Endothelial cell (in vitro differentiated cells): ENCODE data around the gene SH3D19. TPM values are rescaled to one million over a fixed set of nuclear protein-coding genes. Genes with fewer than 3 reads are reported as not detected.
"Not testable (repeated sequence)": the region's sequence is repeated elsewhere in the genome, so short reads cannot be mapped to it uniquely, and the experiment has no call there.

ENCODE experiments used
- DNase-seq: peaks from one replicate; pipeline ENCODE4 v3.0.0; 2021; ENCODE audit warnings: low spot score
- H3K27ac Mint-ChIP-seq: one replicate; pipeline ENCODE4 v1.8.0; 2021; ENCODE audit warnings: mixed read lengths, inconsistent platforms; ENCODE audit not compliant: unreplicated experiment
- H3K27me3 Mint-ChIP-seq: one replicate; pipeline ENCODE4 v1.8.0; 2021; ENCODE audit warnings: mild to moderate bottlenecking, moderate library complexity, mixed read lengths, inconsistent platforms; ENCODE audit not compliant: unreplicated experiment
- H3K36me3 Mint-ChIP-seq: one replicate; pipeline ENCODE4 v1.8.0; 2021; ENCODE audit warnings: mild to moderate bottlenecking, low read depth, mixed read lengths, inconsistent platforms; ENCODE audit not compliant: unreplicated experiment
- H3K4me1 Mint-ChIP-seq: one replicate; pipeline ENCODE4 v1.8.0; 2021; ENCODE audit warnings: mild to moderate bottlenecking, mixed read lengths, inconsistent platforms; ENCODE audit not compliant: unreplicated experiment
- H3K4me3 Mint-ChIP-seq: one replicate; pipeline ENCODE4 v1.8.0; 2021; ENCODE audit warnings: mild to moderate bottlenecking, mixed read lengths, inconsistent platforms; ENCODE audit not compliant: unreplicated experiment
- H3K9me3 Mint-ChIP-seq: one replicate; pipeline ENCODE4 v1.8.0; 2021; ENCODE audit warnings: mixed read lengths, inconsistent platforms; ENCODE audit not compliant: unreplicated experiment
- total RNA-seq: library from RNA; stranded (reverse); fragmentation: NEBNext Ultra II Directional; extraction: Animal tissue kit (Norgen Biotek cat#: 25700); gene quantifications from one replicate; pipeline ENCODE4 v1.2.1, GENCODE V29; 2021; ENCODE audit not compliant: unreplicated experiment
- TF ChIP-seq, protein P1 (sequence below): fragments of 200-600 bp; sonication (generic); IDR thresholded peaks from one replicate; pipeline ENCODE4 v1.5.0; 2021; ENCODE audit warnings: antibody characterized with exemption; ENCODE audit not compliant: unreplicated experiment

SH3D19 gene
- total RNA-seq, 1 donor from 2014 or later: 89.5 TPM

DNA sequence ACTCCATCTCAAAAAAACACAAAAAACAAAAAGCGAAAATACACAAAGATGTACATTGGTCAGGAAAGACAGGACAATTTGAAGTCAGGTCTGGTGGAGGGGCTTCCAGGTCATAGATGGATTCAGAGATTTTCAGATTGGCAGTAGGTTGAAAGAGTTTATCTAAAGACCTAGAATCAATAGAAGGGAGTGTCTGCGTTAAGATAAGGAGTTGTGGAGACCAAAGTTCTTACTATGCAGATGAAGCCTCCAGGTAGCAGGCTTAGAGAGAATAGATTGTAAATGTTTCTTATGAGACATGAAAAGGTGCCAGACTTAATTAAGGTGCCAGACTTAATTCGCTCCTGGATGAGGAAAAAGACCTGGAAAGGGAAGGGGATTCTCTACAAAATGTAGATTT, 232.9 kb downstream of the SH3D19 start:
- H3K27ac Mint-ChIP-seq: no peak overlapping the region
- H3K27me3 Mint-ChIP-seq: peaks cover 4% of the 10 kb centered on the region
- TF ChIP-seq, protein P1, sequence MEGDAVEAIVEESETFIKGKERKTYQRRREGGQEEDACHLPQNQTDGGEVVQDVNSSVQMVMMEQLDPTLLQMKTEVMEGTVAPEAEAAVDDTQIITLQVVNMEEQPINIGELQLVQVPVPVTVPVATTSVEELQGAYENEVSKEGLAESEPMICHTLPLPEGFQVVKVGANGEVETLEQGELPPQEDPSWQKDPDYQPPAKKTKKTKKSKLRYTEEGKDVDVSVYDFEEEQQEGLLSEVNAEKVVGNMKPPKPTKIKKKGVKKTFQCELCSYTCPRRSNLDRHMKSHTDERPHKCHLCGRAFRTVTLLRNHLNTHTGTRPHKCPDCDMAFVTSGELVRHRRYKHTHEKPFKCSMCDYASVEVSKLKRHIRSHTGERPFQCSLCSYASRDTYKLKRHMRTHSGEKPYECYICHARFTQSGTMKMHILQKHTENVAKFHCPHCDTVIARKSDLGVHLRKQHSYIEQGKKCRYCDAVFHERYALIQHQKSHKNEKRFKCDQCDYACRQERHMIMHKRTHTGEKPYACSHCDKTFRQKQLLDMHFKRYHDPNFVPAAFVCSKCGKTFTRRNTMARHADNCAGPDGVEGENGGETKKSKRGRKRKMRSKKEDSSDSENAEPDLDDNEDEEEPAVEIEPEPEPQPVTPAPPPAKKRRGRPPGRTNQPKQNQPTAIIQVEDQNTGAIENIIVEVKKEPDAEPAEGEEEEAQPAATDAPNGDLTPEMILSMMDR: no peak
- no peaks in the 10 kb centered on the region for H3K36me3 Mint-ChIP-seq
- no peak for DNase-seq
- H3K4me1 Mint-ChIP-seq: no peaks in the 10 kb centered on the region
- no peaks in the 10 kb centered on the region for H3K9me3 Mint-ChIP-seq
- no peak overlapping the region for H3K4me3 Mint-ChIP-seq

DNA sequence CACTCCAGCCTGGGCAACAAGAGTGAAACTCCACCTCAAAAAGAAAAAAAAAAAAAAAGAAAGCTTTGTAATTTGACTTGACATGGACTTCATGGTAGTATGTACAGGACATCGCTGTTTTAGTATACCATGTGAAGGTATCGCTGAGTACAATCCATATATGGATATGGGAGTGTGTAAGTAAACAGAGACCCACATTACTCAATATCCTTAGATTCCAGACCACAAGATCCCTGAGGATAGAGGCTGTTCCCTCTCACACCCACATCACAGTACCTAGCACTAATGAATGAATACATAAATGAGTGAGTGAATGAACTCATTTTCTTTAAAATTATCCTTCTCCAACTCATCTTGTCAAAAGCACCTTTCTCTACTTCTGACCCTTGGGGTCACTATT, 234.4 kb downstream of the SH3D19 start:
- Mint-ChIP-seq H3K9me3 (no peaks in the 10 kb centered on the region), H3K27ac (no peak overlapping the region), H3K4me1 (no peaks in the 10 kb centered on the region), H3K4me3 (no peak overlapping the region), H3K27me3 (peaks cover 2% of the 10 kb centered on the region), H3K36me3 (no peaks in the 10 kb centered on the region)
- TF ChIP-seq, protein P1: no peak
- no peak for DNase-seq

DNA sequence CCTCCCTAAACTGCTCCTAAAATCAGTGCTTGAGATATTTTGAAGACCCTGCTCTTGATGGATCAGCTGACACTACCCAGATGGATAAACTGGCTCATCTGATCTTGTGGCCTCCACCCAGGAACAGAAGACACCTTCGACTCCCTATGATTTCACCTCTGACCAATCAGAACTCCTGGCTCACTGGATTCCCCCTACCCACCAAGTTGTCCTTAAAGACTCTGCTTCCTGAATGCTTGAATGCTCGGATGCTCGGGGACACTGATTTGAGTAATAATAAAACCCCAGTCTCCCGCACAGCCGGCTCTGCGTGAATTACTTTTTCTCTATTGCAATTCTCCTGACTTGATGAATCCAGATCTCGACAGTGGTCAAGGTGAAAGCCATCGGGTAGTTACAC, 237.9 kb downstream of the SH3D19 start:
- Mint-ChIP-seq H3K27ac (no peak overlapping the region), H3K9me3 (no peaks in the 10 kb centered on the region), H3K4me3 (no peak overlapping the region), H3K27me3 (peaks cover 4% of the 10 kb centered on the region), H3K36me3 (no peaks in the 10 kb centered on the region), H3K4me1 (no peaks in the 10 kb centered on the region)
- DNase-seq: no peak
- TF ChIP-seq, protein P1: no peak

DNA sequence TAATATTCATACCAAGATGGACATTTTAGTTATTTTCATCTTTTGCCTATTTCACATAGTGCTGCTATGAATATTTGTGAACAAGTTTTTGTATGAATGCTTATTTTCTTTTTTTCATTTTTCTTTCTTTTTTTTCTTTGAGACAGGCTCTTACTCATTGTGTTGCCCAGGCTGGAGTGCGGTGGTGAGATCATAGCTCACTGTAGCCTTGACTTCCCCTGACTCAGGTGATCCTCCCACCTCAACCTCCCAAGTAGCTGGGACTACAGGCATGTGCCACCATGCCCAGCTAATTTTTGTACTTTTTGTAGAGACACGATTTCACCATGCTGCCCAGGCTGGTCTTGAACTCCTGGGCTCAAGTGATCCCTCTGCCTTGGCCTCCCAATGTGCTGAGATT, 247.4 kb downstream of the SH3D19 start:
- H3K9me3 Mint-ChIP-seq, DNase-seq, H3K27ac Mint-ChIP-seq, H3K4me3 Mint-ChIP-seq, H3K27me3 Mint-ChIP-seq, H3K4me1 Mint-ChIP-seq, H3K36me3 Mint-ChIP-seq: not testable (repeated sequence)

- Mint-ChIP-seq H3K27ac (no peak overlapping the region), H3K27me3 (no peaks in the 10 kb centered on the region), H3K4me1 (no peaks in the 10 kb centered on the region), H3K36me3 (no peaks in the 10 kb centered on the region), H3K9me3 (no peaks in the 10 kb centered on the region), H3K4me3 (no peak overlapping the region)
- TF ChIP-seq, protein P1: no peak
- DNase-seq: no peak
These were observed 250.9 kb downstream of the SH3D19 start for GRCh38 chr4:151074416-151074916.

Other genes with a start within 250 kb of the SH3D19 start
- gene RPS3A, start 226.0 kb downstream of the SH3D19 start, total RNA-seq: 2,209 TPM
- not detected for gene PRSS48, start 48.4 kb downstream of the SH3D19 start, total RNA-seq
- gene FHIP1A, start 83.6 kb upstream of the SH3D19 start, total RNA-seq: 2.4 TPM